Head of caudate nucleus (tissue), 42 donors: ENCODE measurements around the gene MRPS15.
"Not testable (repeated sequence)": the region's sequence is repeated elsewhere in the genome, so short reads cannot be mapped to it uniquely, and the experiment has no call there.

Source experiments
- DNase-seq, 42 donors: peaks; one replicate each; pipeline versions ENCODE4 v3.0.0 to v3.0.0-alpha.2; 2020 to 2021; ENCODE audit warnings: mixed read lengths in 7 of 42
- intact Hi-C: fragments of 100-400 bp; cut with DNase I; formaldehyde crosslinking; loops from one replicate; pipeline ENCODE4 v1.15.0; 2022

The MRPS15 gene

GRCh38 chr1:36463803-36464604 lies at the start of gene MRPS15:
Gene MRPS15 (minus strand): TSS chr1:36464384. CDS start chr1:36464275, 109 bp downstream.
- intact Hi-C loops = no loop called here

GRCh38 chr1:36512842-36513241 lies 48.7 kb upstream of the MRPS15 start:
- intact Hi-C loops = no loop called here
- no peak for DNase-seq

More at GRCh38 chr1:36463803-36464604, at the start of gene MRPS15:
- peak; percentile 96 to 99 (median 98) for DNase-seq

- DNase-seq = no peak
- intact Hi-C loops = no loop called here
Observed at GRCh38 chr1:36511804-36512798, 47.9 kb upstream of the MRPS15 start.

- intact Hi-C loops, DNase-seq: not testable (repeated sequence)
Observed at GRCh38 chr1:36511220-36511619, 47.0 kb upstream of the MRPS15 start.

GRCh38 chr1:36510418-36510817 lies 46.2 kb upstream of the MRPS15 start:
- DNase-seq = no peak
- intact Hi-C loops = no loop called here

- DNase-seq = no peak
- intact Hi-C loops = no loop called here
Observed at GRCh38 chr1:36508257-36508656, 44.1 kb upstream of the MRPS15 start.

- no peak for DNase-seq
- intact Hi-C loops = no loop called here
Observed at GRCh38 chr1:36506276-36506920, 42.2 kb upstream of the MRPS15 start.

- DNase-seq = no peak
- intact Hi-C loops = no loop called here
Observed at GRCh38 chr1:36503733-36504132, 39.5 kb upstream of the MRPS15 start.

GRCh38 chr1:36503159-36503558 lies 39.0 kb upstream of the MRPS15 start:
- no peak for DNase-seq
- intact Hi-C loops = no loop called here

GRCh38 chr1:36502616-36503015 lies 38.4 kb upstream of the MRPS15 start:
- no peak for DNase-seq
- intact Hi-C loops = no loop called here

GRCh38 chr1:36501911-36502310 lies 37.7 kb upstream of the MRPS15 start:
- DNase-seq, intact Hi-C loops: not testable (repeated sequence)

- intact Hi-C loops = no loop called here
Observed at GRCh38 chr1:36497207-36497606, 33.0 kb upstream of the MRPS15 start.

GRCh38 chr1:36494971-36495370 lies 30.8 kb upstream of the MRPS15 start:
- no peak for DNase-seq
- intact Hi-C loops = no loop called here

More at GRCh38 chr1:36497207-36497606, 33.0 kb upstream of the MRPS15 start:
- no peak for DNase-seq

GRCh38 chr1:36493524-36493923 lies 29.3 kb upstream of the MRPS15 start:
- intact Hi-C loops = no loop called here
- no peak for DNase-seq

- intact Hi-C loops = no loop called here
- no peak for DNase-seq
Observed at GRCh38 chr1:36492491-36492890, 28.3 kb upstream of the MRPS15 start.

GRCh38 chr1:36489258-36490051 lies 25.3 kb upstream of the MRPS15 start:
- intact Hi-C loops = not testable (repeated sequence)

GRCh38 chr1:36487906-36488305 lies 23.7 kb upstream of the MRPS15 start:
- DNase-seq = peak in 1 of 42 donors; percentile 15
- intact Hi-C loops = no loop called here

More at GRCh38 chr1:36489258-36490051, 25.3 kb upstream of the MRPS15 start:
- DNase-seq = peak in 1 of 42 donors; percentile 11

GRCh38 chr1:36487336-36487725 lies 23.1 kb upstream of the MRPS15 start:
- peak in 1 of 42 donors; percentile 8 for DNase-seq
- intact Hi-C loops = not testable (repeated sequence)
